CD14-positive monocyte (primary cell): ENCODE measurements around the gene ASH1L. TPM values are rescaled to one million over a fixed set of nuclear protein-coding genes. Genes with fewer than 3 reads are reported as not detected.
"Not testable (repeated sequence)": the region's sequence is repeated elsewhere in the genome, so short reads cannot be mapped to it uniquely, and the experiment has no call there.

Source experiments
- DNase-seq, 3 donors: peaks; one replicate each; pipeline ENCODE4 v3.0.0-alpha.2; 2011 to 2022
- H2AFZ ChIP-seq: 2 replicates; pipeline ENCODE4 v1.6.0; 2012; ENCODE audit warnings: mild to moderate bottlenecking, low read depth, low read length, inconsistent platforms; ENCODE audit not compliant: insufficient read depth, poor library complexity, severe bottlenecking
- H3K27ac ChIP-seq, 2 donors: 1 replicate in 1 of 2; 2 replicates in 1 of 2; pipeline ENCODE4 v1.5.1; 2012 to 2013; ENCODE audit warnings: low read length in 2 of 2, control low read depth in 1 of 2, inconsistent platforms in 1 of 2, low read depth in 1 of 2, mild to moderate bottlenecking in 1 of 2
- H3K27me3 ChIP-seq, 2 donors: one replicate each; pipeline versions ENCODE4 v1.6.0 to v1.6.1; 2011 to 2013; ENCODE audit warnings: low read length in 2 of 2; ENCODE audit not compliant: control insufficient read depth in 2 of 2, insufficient read depth in 2 of 2
- H3K36me3 ChIP-seq, 2 donors: replicated peaks in 1 of 2; 1 replicate in 1 of 2; 2 replicates in 1 of 2; pipeline versions ENCODE4 v1.5.1 to v1.6.1; 2012 to 2013; ENCODE audit warnings: low read length in 2 of 2, control low read depth in 1 of 2, inconsistent platforms in 1 of 2, mild to moderate bottlenecking in 1 of 2; ENCODE audit not compliant: insufficient read depth in 2 of 2, control insufficient read depth in 1 of 2
- H3K4me1 ChIP-seq, 2 donors: 1 replicate in 1 of 2; 2 replicates in 1 of 2; pipeline versions ENCODE4 v1.5.1 to v1.6.1; 2012 to 2013; ENCODE audit warnings: low read length in 2 of 2, control low read depth in 1 of 2, inconsistent platforms in 1 of 2, mild to moderate bottlenecking in 1 of 2, moderate library complexity in 1 of 2; ENCODE audit not compliant: insufficient read depth in 2 of 2, control insufficient read depth in 1 of 2
- H3K4me2 ChIP-seq: replicated peaks from 2 replicates; pipeline ENCODE3; 2012; ENCODE audit warnings: low read length, moderate library complexity, mild to moderate bottlenecking; ENCODE audit not compliant: poor library complexity, severe bottlenecking; ENCODE audit errors: extremely low read depth
- H3K4me3 ChIP-seq, 3 experiments: fragments of 200-600 bp in 1 of 3; sonication (generic) in 1 of 3; replicated peaks in 1 of 3; 1 replicate in 2 of 3; 2 replicates in 1 of 3; pipeline ENCODE4 v1.5.1; 2011 to 2013; ENCODE audit warnings: low read length in 3 of 3, mild to moderate bottlenecking in 3 of 3, control low read depth in 2 of 3, low read depth in 2 of 3, inconsistent platforms in 1 of 3, moderate library complexity in 1 of 3
- H3K79me2 ChIP-seq: 2 replicates; pipeline ENCODE4 v1.6.0; 2012; ENCODE audit warnings: mild to moderate bottlenecking, control low read depth, inconsistent platforms, low read length, moderate library complexity; ENCODE audit not compliant: insufficient read depth
- H3K9ac ChIP-seq: 2 replicates; pipeline ENCODE4 v1.6.0; 2017; ENCODE audit warnings: low read length, mild to moderate bottlenecking; ENCODE audit not compliant: insufficient read depth, poor library complexity, severe bottlenecking
- H3K9me3 ChIP-seq, 2 donors: replicated peaks in 1 of 2; 1 replicate in 1 of 2; 2 replicates in 1 of 2; pipeline versions ENCODE4 v1.5.1 to v1.6.1; 2012 to 2013; ENCODE audit warnings: low read length in 2 of 2, control low read depth in 1 of 2; ENCODE audit not compliant: control insufficient read depth in 1 of 2, insufficient read depth in 1 of 2
- H4K20me1 ChIP-seq: 2 replicates; pipeline ENCODE4 v1.6.0; 2012; ENCODE audit warnings: mild to moderate bottlenecking, low read length, control low read depth, moderate library complexity; ENCODE audit not compliant: insufficient read depth
- H3K27ac Mint-ChIP-seq, 7 donors: one replicate each; pipeline ENCODE4 v1.8.0; 2020; ENCODE audit warnings: mild to moderate bottlenecking in 7 of 7, mixed read lengths in 7 of 7, moderate library complexity in 6 of 7, inconsistent platforms in 2 of 7
- H3K27me3 Mint-ChIP-seq, 3 donors: one replicate each; pipeline ENCODE4 v1.8.0; 2021 to 2022; ENCODE audit warnings: low read depth in 3 of 3, mild to moderate bottlenecking in 3 of 3, mixed read lengths in 3 of 3, moderate library complexity in 3 of 3, inconsistent platforms in 1 of 3
- H3K36me3 Mint-ChIP-seq, 2 donors: one replicate each; pipeline ENCODE4 v1.8.0; 2020; ENCODE audit warnings: mixed read lengths in 2 of 2, inconsistent platforms in 1 of 2, mild to moderate bottlenecking in 1 of 2
- H3K4me1 Mint-ChIP-seq: one replicate; pipeline ENCODE4 v1.8.0; 2020; ENCODE audit warnings: mild to moderate bottlenecking, mixed read lengths
- H3K4me3 Mint-ChIP-seq, 2 donors: one replicate each; pipeline ENCODE4 v1.8.0; 2020; ENCODE audit warnings: mild to moderate bottlenecking in 2 of 2, mixed read lengths in 2 of 2, moderate library complexity in 1 of 2
- H3K9me3 Mint-ChIP-seq, 7 donors: one replicate each; pipeline ENCODE4 v1.8.0; 2020 to 2022; ENCODE audit warnings: mixed read lengths in 7 of 7, mild to moderate bottlenecking in 6 of 7, moderate library complexity in 6 of 7, inconsistent platforms in 2 of 7
- CTCF ChIP-seq: fragments of 200-600 bp; IDR thresholded peaks from one replicate; pipeline ENCODE4 v1.8.0; 2022; ENCODE audit warnings: antibody characterized with exemption, mild to moderate bottlenecking
- WGBS: methylation state at CpG from one replicate; pipeline ENCODE4 v1.1.5; 2013; ENCODE audit warnings: missing lambda C conversion rate; ENCODE audit not compliant: insufficient coverage; 5-methylcytosine and 5-hydroxymethylcytosine counted together
- intact Hi-C, 2 donors: fragments of 100-400 bp; cut with micrococcal nuclease; formaldehyde crosslinking; loops; one replicate each; pipeline versions ENCODE4 v1.15.0 to v1.15.1; 2023
- polyA plus RNA-seq, 3 donors: library from polyadenylated mRNA; depleted of rRNA in 1 of 3; unstranded in 2 of 3; stranded (reverse) in 1 of 3; fragments of 300-500 nt in 2 of 3; fragments of >200 nt in 1 of 3; fragmentation: Illumina TruSeq in 2 of 3; gene quantifications; 1 replicate in 2 of 3; 2 replicates in 1 of 3; pipeline ENCODE4 v1.2.3, GENCODE V29; 2012 to 2021

The ASH1L gene
- polyA plus RNA-seq, 3 donors, result 2.7 to 21.5 (median 5.6) TPM

- peaks cover 29 to 36% of the 10 kb centered on the region in 2 donors for H3K4me1 ChIP-seq
- no peaks in the 10 kb centered on the region for H3K9me3 ChIP-seq
- TF ChIP-seq CTCF, result no peak
- Mint-ChIP-seq H3K27me3 (no peaks in the 10 kb centered on the region), H3K9me3 (no peaks in the 10 kb centered on the region), H3K4me1 (peaks cover 32% of the 10 kb centered on the region), H3K4me3 (no peak overlapping the region), H3K27ac (peak overlapping the region in 3 of 7 donors; percentile 16 to 36 (median 26)), H3K36me3 (peaks cover 2 to 14% of the 10 kb centered on the region in 2 donors)
- no peak overlapping the region for H3K4me2 ChIP-seq
- no peaks in the 10 kb centered on the region for H3K27me3 ChIP-seq
- H3K36me3 ChIP-seq, result peaks cover 0 to 4% of the 10 kb centered on the region in 2 donors
- peaks cover 84% of the 10 kb centered on the region for H3K79me2 ChIP-seq
- DNase-seq, result no peak
- peaks cover 81% of the 10 kb centered on the region for H4K20me1 ChIP-seq
- intact Hi-C loops, result loop anchor here in 1 of 2 donors (10.0 kb wide), 1 partner anchor 87 kb away; no protein-coding TSS in a partner anchor
- WGBS, result 100% methylated on average over 1 of the region's 4 CpGs
- H3K9ac ChIP-seq, result no peak overlapping the region
- H2AFZ ChIP-seq, result no peak overlapping the region
- H3K4me3 ChIP-seq, result no peak overlapping the region
- no peak overlapping the region for H3K27ac ChIP-seq
These were observed 75.1 kb downstream of the ASH1L start for GRCh38 chr1:155487541-155487940.

DNA sequence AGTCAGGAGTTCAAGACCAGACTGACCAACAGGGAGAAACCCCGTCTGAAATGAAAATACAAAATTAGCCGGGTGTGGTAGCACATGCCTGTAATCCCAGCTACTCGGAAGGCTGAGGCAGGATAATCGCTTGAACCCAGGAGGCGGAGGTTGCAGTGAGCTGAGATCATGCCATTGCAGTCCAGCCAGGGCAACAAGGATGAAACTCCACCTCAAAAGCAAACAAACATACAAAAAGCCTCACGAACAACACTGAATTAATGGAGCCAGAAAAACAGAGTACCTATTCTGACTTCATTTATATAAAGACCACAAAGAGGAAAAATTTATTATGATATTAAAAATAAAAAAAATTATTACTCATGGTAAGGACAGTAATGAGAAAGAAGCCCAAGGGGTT, 75.7 kb downstream of the ASH1L start:
- H2AFZ ChIP-seq, H3K4me3 ChIP-seq, H3K9ac ChIP-seq, H3K9me3 ChIP-seq, DNase-seq, H3K27me3 ChIP-seq, H3K27ac ChIP-seq, H3K4me3 Mint-ChIP-seq, H3K4me2 ChIP-seq, H3K27me3 Mint-ChIP-seq, H3K9me3 Mint-ChIP-seq: not testable (repeated sequence)
- Mint-ChIP-seq H3K27ac (peak overlapping the region in 4 of 7 donors; percentile 30 to 65 (median 49)), H3K36me3 (peaks cover 6 to 18% of the 10 kb centered on the region in 2 donors), H3K4me1 (peaks cover 30% of the 10 kb centered on the region)
- Histone ChIP-seq H3K36me3 (peaks cover 5 to 10% of the 10 kb centered on the region in 2 donors), H3K4me1 (peaks cover 27 to 34% of the 10 kb centered on the region in 2 donors), H3K79me2 (peaks cover 84% of the 10 kb centered on the region), H4K20me1 (peaks cover 86% of the 10 kb centered on the region)
- intact Hi-C loops, result loop anchor here in 1 of 2 donors (10.0 kb wide), 1 partner anchor 88 kb away; no protein-coding TSS in a partner anchor
- WGBS, result 91% methylated on average over 5 of the region's 6 CpGs
